OCI-M2 (cell line): ENCODE measurements around the gene USP6NL.

Source experiments
- DNase-seq: peaks from one replicate; lab custom pipeline; 2025; ENCODE audit not compliant: unreplicated experiment; lab: John Stamatoyannopoulos, UW

USP6NL gene

DNA sequence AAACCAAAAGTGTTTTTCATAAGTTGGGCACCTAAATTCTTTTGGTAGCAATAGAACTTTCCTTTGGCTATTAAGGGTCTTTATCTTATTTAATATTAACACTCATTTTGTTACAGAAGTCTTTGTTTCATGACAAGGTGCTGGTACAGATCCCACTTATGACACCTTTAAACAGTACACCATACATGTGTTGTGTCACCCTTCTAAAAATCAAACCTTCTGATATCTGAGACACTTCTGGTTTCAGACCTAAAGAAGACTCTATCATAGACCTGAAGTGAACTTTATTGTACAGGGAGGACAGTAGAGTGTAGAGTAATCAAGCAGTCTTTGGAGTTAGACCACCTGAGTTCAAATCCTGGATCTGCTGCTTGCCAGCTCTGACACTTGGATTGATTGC, 5.8 kb upstream of the USP6NL start:
- DNase-seq: no peak

- DNase-seq: no peak
These were observed 4.6 kb upstream of the USP6NL start for GRCh38 chr10:11616021-11616420.

GRCh38 chr10:11615396-11615795, 3.9 kb upstream of the USP6NL start:
- DNase-seq: no peak

DNA sequence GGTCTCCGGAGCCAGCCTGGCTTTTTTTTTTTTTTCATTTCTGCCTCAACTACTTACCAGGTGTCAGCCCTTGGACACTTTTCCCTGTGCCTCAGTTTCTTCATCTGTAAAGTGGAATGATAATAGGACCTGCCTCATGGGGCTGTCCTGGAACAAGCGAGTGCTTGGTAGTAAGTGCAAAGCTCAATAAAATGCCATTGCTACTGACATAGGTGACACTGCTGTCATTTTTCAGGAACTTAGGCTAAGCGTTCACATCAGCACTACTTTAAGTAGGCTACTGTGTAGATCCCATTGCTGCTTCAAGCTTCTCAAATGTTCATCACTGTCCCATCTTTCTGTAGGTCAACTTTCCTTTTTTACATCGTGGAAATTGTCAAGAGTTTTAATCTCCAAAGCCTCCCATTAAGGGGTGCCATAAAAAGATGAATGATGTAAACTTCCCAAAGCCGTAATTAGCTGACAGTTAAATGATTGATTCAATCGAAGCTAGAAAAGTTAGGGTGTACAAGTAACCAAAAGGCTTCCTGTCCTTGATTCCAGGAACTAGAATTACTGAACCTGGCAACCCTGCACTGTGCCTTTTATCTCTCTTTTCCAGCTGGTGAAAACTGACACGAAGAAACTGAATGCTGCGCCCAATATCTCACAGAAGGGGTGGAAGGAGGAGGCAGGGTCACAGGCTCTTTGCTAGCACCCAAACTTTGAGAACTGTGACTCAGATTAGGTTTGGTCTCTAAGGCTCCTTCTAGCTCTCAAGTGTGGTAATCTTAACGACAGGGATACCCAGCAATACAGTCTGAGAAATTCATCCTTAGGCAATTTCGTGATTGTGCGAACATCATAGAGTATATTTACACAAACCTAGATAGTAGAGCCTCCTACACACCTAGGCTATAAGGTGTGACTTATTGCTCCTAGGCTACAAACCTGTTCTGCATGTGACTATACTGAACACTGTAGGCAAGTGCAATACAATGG, 861 bp upstream of the USP6NL start:
- DNase-seq: peak; percentile 65

DNA sequence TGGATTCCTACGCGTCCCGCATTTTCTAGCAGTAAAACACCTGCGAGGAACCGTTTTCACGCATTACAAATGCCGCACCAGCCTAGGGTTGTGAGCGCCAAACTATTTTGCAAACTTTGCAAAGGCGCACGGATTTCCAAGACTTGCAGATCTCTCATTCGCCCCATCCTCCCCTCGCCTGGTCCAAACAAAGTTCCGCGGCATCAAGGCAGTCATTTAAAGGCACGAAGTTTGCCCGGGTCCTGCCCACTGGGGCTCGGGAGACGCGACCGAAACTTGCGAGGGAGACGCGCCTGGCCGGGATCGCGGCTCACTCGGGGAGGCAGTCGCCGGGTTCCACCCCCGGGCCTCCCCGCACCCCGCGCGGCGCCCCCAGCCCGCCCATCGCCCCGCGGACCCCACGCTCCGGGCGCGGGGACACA, 613 bp downstream of the USP6NL start:
- no peak for DNase-seq

DNA sequence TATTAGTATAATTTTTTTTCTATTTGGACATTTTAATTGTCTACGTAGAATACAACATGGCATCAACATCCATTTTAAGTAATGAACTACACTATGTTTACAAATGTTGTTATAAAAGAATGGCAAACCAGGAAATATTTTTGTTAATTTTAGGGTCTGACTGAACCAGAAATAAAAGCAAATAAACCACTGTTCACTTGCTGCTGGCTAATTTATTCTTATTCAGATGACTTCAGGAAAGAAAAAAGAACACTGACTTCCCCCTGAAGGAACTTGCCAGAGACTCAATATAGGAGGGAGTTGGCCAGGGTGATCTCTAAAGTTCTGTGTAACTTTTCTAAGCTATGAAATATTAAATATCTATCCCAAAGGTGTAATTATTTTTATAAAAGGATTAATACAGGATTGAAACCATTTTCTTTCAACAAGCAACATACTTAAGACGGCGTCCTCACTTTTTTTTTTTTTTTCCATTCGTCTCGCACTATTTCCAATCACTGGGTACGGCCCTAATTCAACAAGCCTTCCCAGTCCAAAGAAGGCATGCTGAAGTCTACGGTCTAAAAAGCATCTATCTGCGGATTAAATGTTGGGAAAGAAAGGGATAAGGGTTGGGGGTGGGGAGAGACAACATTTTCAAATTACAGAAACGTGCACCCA, 1.2 kb downstream of the USP6NL start:
- DNase-seq: no peak

- no peak for DNase-seq
These were observed 1.9 kb downstream of the USP6NL start for GRCh38 chr10:11609492-11610093.

GRCh38 chr10:11609052-11609451, 2.4 kb downstream of the USP6NL start:
- DNase-seq: no peak

DNA sequence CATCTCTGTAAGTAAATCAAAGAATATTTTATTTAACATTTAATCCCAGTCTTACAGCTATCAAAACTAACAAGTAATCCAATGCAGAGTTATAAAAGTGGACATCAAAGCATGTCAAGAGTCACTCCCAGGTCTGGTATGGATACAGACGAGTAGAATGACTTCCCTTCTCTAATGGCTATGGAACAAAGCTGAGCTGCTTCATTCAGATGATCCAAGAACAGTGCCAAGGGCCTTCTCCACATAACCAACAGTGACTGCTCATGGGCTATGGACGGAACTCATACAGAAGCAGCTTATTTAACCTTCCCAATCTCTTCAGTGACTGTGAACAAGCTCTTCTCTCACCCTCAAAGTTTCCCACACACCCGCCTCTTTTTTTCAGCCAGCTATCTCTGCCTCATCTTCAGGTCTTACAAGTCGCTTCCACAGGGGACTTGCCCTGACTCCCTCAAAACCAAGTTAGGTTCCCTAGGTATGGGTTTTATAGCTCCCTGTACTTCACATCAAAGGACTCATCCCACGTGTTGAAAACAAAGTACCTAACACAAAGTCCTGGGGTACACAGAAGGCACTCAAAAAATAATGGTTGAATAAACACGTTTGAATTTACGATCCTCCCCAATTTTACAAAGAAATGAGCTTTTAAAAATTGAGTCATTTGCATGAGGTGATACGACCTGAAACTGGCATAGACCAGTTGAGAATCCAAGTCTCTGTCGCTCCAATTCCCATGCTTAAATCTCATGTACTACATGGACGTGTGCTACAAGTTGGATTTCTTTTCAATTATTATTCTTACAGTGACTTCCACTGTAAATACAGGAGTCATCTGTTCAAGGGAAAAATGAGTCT, 3.1 kb downstream of the USP6NL start:
- DNase-seq: no peak

DNA sequence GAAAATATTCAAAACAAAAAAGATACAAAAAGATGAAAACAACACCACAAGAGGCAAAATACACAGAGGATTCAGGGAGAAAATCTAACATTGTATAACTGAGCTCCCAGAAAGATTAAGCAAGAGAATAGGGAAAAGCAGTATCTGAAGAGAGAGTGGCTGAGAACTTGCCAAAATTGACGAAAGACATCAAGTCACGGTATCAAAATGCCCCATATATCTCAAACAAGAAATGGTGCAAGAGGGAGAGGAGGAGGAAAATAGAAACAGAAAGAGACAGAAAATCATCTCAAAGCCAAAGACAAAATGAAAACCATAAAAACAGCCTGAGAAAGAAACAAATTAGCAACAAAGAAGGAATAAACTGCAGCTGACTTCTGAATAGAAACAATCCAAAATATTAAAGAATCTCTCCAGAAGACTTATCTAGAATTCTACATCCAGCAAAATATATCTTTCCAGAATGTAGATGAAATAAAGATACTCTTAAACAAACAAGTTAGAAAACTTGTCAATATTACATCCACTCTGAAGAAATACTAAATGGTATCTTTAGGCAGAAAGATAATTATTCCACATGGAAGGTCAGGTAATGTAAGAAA, 5.5 kb downstream of the USP6NL start:
- DNase-seq: no peak

GRCh38 chr10:11604865-11605650, 6.4 kb downstream of the USP6NL start:
- no peak for DNase-seq

DNA sequence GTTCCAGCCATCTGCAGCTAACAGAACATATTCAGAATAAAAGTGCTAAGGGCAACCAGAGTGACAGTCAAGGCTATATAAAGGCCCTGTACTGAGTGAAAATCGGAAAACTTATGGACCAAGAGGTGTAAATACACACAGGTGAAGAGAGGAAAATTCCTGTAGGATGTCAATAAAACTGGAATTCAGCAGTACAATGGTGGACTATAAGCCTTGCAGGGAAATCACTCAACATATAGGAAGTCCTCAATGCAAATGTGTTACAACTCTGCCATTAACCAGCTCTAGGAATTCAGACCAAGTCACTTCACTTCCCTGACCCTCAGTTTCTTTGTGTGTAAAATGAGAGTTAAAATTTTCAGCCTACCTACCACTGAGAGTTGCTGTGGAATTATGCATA, 7.7 kb downstream of the USP6NL start:
- no peak for DNase-seq

- DNase-seq: no peak
These were observed 8.4 kb downstream of the USP6NL start for GRCh38 chr10:11602919-11603523.

GRCh38 chr10:11602358-11602757, 9.1 kb downstream of the USP6NL start:
- no peak for DNase-seq

GRCh38 chr10:11601670-11602069, 9.8 kb downstream of the USP6NL start:
- DNase-seq: no peak

- DNase-seq: no peak
These were observed 11.2 kb downstream of the USP6NL start for GRCh38 chr10:11600280-11600679.

GRCh38 chr10:11598712-11599397, 12.6 kb downstream of the USP6NL start:
- DNase-seq: no peak

- DNase-seq: no peak
These were observed 14.0 kb downstream of the USP6NL start for GRCh38 chr10:11597470-11597869.

- no peak for DNase-seq
These were observed 16.1 kb downstream of the USP6NL start for GRCh38 chr10:11595395-11595692.
